Right lobe of liver (tissue), 4 donors: ENCODE measurements around the gene OTOP3.

ENCODE experiments used
- CTCF ChIP-seq, 4 donors: fragments of 200-600 bp in 3 of 4; fragments of 450-650 bp in 1 of 4; IDR thresholded peaks; one replicate each; pipeline versions ENCODE4 v1.5.1 to v1.8.0; 2016 to 2022; ENCODE audit warnings: antibody characterized with exemption in 4 of 4, mild to moderate bottlenecking in 2 of 4
- POLR2A ChIP-seq: fragments of 450-650 bp; IDR thresholded peaks from one replicate; pipeline ENCODE4 v1.6.1; 2017; ENCODE audit warnings: antibody characterized with exemption, mild to moderate bottlenecking
- donor health status: DM: no; HTN: no; CAD: no.
- donor health status: DM: no; HTN: no; CAD: no.
- donor health status: DM: no; HTN: yes; CAD: no.

GRCh38 chr17:74954665-74955421 lies 19.1 kb downstream of the OTOP3 start:
- TF ChIP-seq CTCF (IDR thresholded peaks at IDR 0.05) (no peak), POLR2A (no peak)
